HEK293T (cell line): ENCODE data around the gene UBB.

ENCODE experiments used
- NFRKB ChIP-seq: fragments of 450-650 bp; IDR thresholded peaks from 2 replicates; pipeline ENCODE4 v1.6.1; 2016; ENCODE audit warnings: mild to moderate bottlenecking, moderate library complexity
- SP1 ChIP-seq: fragments of 450-650 bp; IDR thresholded peaks from 2 replicates; pipeline ENCODE4 v1.6.1; 2017
- TARDBP ChIP-seq: fragments of 450-650 bp; IDR thresholded peaks from 2 replicates; pipeline ENCODE4 v1.6.1; 2016

DNA sequence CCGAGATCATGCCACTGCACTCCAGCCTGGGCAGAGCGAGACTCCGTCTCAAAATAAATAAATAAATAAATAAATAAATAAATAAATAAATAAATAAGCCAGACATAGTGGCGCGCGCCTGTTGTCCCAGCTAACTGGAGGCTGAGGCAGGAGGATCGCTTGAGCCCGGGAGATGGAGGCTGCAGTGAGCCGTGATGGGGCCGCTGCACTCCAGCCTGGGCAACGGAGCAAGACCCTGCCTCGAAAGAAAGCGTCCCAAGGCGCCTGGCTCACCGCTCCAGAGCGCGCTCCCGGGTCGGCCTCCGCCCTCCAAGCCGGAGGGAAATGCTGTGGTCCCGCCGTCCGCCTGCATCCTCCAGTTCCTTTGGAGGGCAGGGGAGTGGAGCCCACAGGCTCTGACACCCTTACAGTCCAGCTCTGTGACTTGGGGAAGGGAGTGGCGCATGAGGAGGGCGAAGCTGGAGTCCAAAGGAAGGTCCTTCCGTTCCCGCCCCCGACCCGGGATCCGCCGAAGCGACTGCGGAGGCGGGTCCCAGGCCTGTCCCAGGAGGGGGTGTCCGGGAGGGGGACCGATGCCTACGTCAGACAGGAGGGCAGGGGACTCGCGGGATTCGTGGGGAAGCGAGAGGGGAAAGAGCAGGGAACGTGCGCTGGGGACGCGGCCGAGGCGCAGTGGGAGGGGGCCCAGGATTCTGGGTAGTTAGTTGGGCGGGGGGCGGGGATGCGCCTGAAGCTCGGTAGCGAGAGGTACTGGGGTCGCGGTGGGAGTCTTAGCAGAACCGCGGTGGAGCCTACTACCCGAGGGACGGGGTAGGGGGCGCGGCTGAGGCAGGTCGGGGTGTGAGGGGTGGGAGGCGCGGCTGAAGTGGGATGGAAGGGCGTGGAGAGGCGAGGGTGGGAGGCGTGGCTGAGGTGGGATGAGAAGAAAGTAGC lies 26.1 kb downstream of the UBB start:
- TF ChIP-seq NFRKB (no peak), TARDBP (no peak), SP1 (no peak)
